ENCODE measurements around the gene UPK3A.

GRCh38 chr22:45318168-45318557 lies 33.4 kb downstream of the UPK3A start:
- TF ChIP-seq CTCF (IDR thresholded peaks at IDR 0.05), result no peak
- TF ChIP-seq POLR2A (IDR thresholded peaks at IDR 0.05), result no peak
- TF ChIP-seq POLR2AphosphoS5 (IDR thresholded peaks at IDR 0.05), result no peak

Data from breast epithelium (tissue), 3 donors.